ENCODE data around the gene NOG. TPM values are rescaled to one million over a fixed set of nuclear protein-coding genes. Genes with fewer than 3 reads are reported as not detected.

NOG gene
- total RNA-seq, 5 donors from 2014 or later (not counting 1 experiment from before 2014, with no cell fraction given) = 9.2 to 82.3 (median 64.6) TPM

- POLR2A ChIA-PET = interaction anchor here in 1 of 2 donors (0.5 kb wide), 1 partner anchor 16 kb away, joined by 3 read pairs; no protein-coding TSS in a partner anchor
- Histone ChIP-seq H3K4me3 (ENCODE audit: control insufficient read depth in 1 of 2, extremely low read depth in 1 of 2, low read length in 1 of 2) (no peak overlapping the region), H3K36me3 (ENCODE audit: control insufficient read depth in 2 of 2, extremely low read depth in 1 of 2, insufficient read depth in 1 of 2, low read length in 1 of 2) (no peaks in the 10 kb centered on the region), H3K4me1 (ENCODE audit: control insufficient read depth in 1 of 2, extremely low read depth in 1 of 2, insufficient read depth in 2 of 2, low read length in 2 of 2) (peaks cover 56 to 84% of the 10 kb centered on the region in 2 experiments), H3K27me3 (replicated peaks in 1 of 2; ENCODE audit: control insufficient read depth in 2 of 2, extremely low read depth in 1 of 2, insufficient read depth in 2 of 2, low read length in 1 of 2) (peaks cover 0 to 49% of the 10 kb centered on the region in 2 experiments), H3K27ac (ENCODE audit: low read length) (no peak overlapping the region), H3K9me3 (no peaks in the 10 kb centered on the region)
- Mint-ChIP-seq H3K9me3 (no peaks in the 10 kb centered on the region), H3K27me3 (peaks cover 5 to 32% of the 10 kb centered on the region in 2 donors), H3K4me3 (peak overlapping the region; percentile 36 to 94 (median 67)), H3K4me1 (peaks cover 72 to 80% (median 74%) of the 10 kb centered on the region in 3 donors), H3K27ac (peak overlapping the region; percentile 98 to 99), H3K36me3 (no peaks in the 10 kb centered on the region)
- CTCF ChIA-PET = interaction anchor here (0.7 to 1.1 kb wide), 4 partner anchors 28 to 181 kb away, joined by 3 to 5 read pairs (median 4); no protein-coding TSS in a partner anchor
- DNase-seq = peak in 25 of 35 experiments; percentile 24 to 68 (median 45)
- 30% methylated on average over 4 of the region's 4 CpGs for WGBS (ENCODE audit: insufficient coverage)
- ATAC-seq (replicated peaks in 1 of 4) = peak; percentile 32 to 46 (median 40)
Observed at GRCh38 chr17:56599088-56599487, 5.6 kb downstream of the NOG start.

GRCh38 chr17:56599566-56599965, 6.1 kb downstream of the NOG start:
- Mint-ChIP-seq H3K9me3 (no peaks in the 10 kb centered on the region), H3K27me3 (peaks cover 5 to 32% of the 10 kb centered on the region in 2 donors), H3K27ac (peak overlapping the region; percentile 98 to 99), H3K4me3 (peak overlapping the region; percentile 4 to 94 (median 21)), H3K36me3 (no peaks in the 10 kb centered on the region), H3K4me1 (peaks cover 77 to 85% (median 79%) of the 10 kb centered on the region in 3 donors)
- Histone ChIP-seq H3K9me3 (no peaks in the 10 kb centered on the region), H3K27ac (ENCODE audit: low read length) (no peak overlapping the region), H3K4me1 (ENCODE audit: control insufficient read depth in 1 of 2, extremely low read depth in 1 of 2, insufficient read depth in 2 of 2, low read length in 2 of 2) (peaks cover 57 to 84% of the 10 kb centered on the region in 2 experiments), H3K27me3 (replicated peaks in 1 of 2; ENCODE audit: control insufficient read depth in 2 of 2, extremely low read depth in 1 of 2, insufficient read depth in 2 of 2, low read length in 1 of 2) (peaks cover 0 to 44% of the 10 kb centered on the region in 2 experiments), H3K4me3 (ENCODE audit: control insufficient read depth in 1 of 2, extremely low read depth in 1 of 2, low read length in 1 of 2) (peak overlapping the region in 1 of 2 donors; percentile 17), H3K36me3 (ENCODE audit: control insufficient read depth in 2 of 2, extremely low read depth in 1 of 2, insufficient read depth in 1 of 2, low read length in 1 of 2) (no peaks in the 10 kb centered on the region)
- peak; percentile 14 to 37 (median 17) for ATAC-seq (replicated peaks in 1 of 4)
- ChIA-PET CTCF (interaction anchor here (1.1 kb wide), 3 partner anchors 54 to 180 kb away, joined by 3 to 5 read pairs (median 4); no protein-coding TSS in a partner anchor), POLR2A (interaction anchor here in 1 of 2 donors (0.5 kb wide), 1 partner anchor 71 kb away, joined by 3 read pairs; no protein-coding TSS in a partner anchor)
- peak in 11 of 35 experiments; percentile 9 to 50 (median 22) for DNase-seq
- 50% methylated on average over 1 of the region's 1 CpG for WGBS (ENCODE audit: insufficient coverage)

- H3K4me1 Mint-ChIP-seq = peaks cover 76 to 88% (median 85%) of the 10 kb centered on the region in 3 donors
- peak overlapping the region; percentile 41 for H3K27ac ChIP-seq (ENCODE audit: low read length)
- peaks cover 0 to 40% of the 10 kb centered on the region in 2 experiments for H3K27me3 ChIP-seq (replicated peaks in 1 of 2; ENCODE audit: control insufficient read depth in 2 of 2, extremely low read depth in 1 of 2, insufficient read depth in 2 of 2, low read length in 1 of 2)
- POLR2A ChIA-PET = interaction anchor here in 1 of 2 donors (0.5 kb wide), 1 partner anchor 71 kb away, joined by 3 read pairs; no protein-coding TSS in a partner anchor
- no peak for ATAC-seq (replicated peaks in 1 of 4)
- peak overlapping the region in 1 of 3 donors; percentile 94 for H3K4me3 Mint-ChIP-seq
- H3K36me3 Mint-ChIP-seq = no peaks in the 10 kb centered on the region
- no peaks in the 10 kb centered on the region for H3K9me3 Mint-ChIP-seq
- peak overlapping the region; percentile 98 to 99 for H3K27ac Mint-ChIP-seq
- no peak overlapping the region for H3K4me3 ChIP-seq (ENCODE audit: control insufficient read depth in 1 of 2, extremely low read depth in 1 of 2, low read length in 1 of 2)
- DNase-seq = no peak
- peaks cover 5 to 27% of the 10 kb centered on the region in 2 donors for H3K27me3 Mint-ChIP-seq
- H3K36me3 ChIP-seq (ENCODE audit: control insufficient read depth in 2 of 2, extremely low read depth in 1 of 2, insufficient read depth in 1 of 2, low read length in 1 of 2) = no peaks in the 10 kb centered on the region
- no peaks in the 10 kb centered on the region for H3K9me3 ChIP-seq
- WGBS (ENCODE audit: insufficient coverage) = 100% methylated on average over 1 of the region's 1 CpG
- H3K4me1 ChIP-seq (ENCODE audit: control insufficient read depth in 1 of 2, extremely low read depth in 1 of 2, insufficient read depth in 2 of 2, low read length in 2 of 2) = peaks cover 59 to 88% of the 10 kb centered on the region in 2 experiments
- CTCF ChIA-PET = interaction anchor here in 1 of 2 donors (0.6 kb wide), 1 partner anchor 9 kb away, joined by 3 read pairs; no protein-coding TSS in a partner anchor
Observed at GRCh38 chr17:56600256-56600655, 6.8 kb downstream of the NOG start.

GRCh38 chr17:56601591-56601990, 8.1 kb downstream of the NOG start:
- H3K9me3 Mint-ChIP-seq = no peaks in the 10 kb centered on the region
- ChIA-PET POLR2A (no interaction called here), CTCF (no interaction called here)
- peak overlapping the region; percentile 98 to 99 for H3K27ac Mint-ChIP-seq
- no CpG with 5 or more reads among the region's 1 CpG for WGBS (ENCODE audit: insufficient coverage)
- H3K27me3 ChIP-seq (replicated peaks in 1 of 2; ENCODE audit: control insufficient read depth in 2 of 2, extremely low read depth in 1 of 2, insufficient read depth in 2 of 2, low read length in 1 of 2) = peaks cover 0 to 29% of the 10 kb centered on the region in 2 experiments
- peaks cover 5 to 21% of the 10 kb centered on the region in 2 donors for H3K27me3 Mint-ChIP-seq
- H3K27ac ChIP-seq (ENCODE audit: low read length) = peak overlapping the region; percentile 68
- H3K4me3 ChIP-seq (ENCODE audit: control insufficient read depth in 1 of 2, extremely low read depth in 1 of 2, low read length in 1 of 2) = no peak overlapping the region
- no peaks in the 10 kb centered on the region for H3K9me3 ChIP-seq
- H3K4me3 Mint-ChIP-seq = peak overlapping the region in 1 of 3 donors; percentile 94
- H3K4me1 Mint-ChIP-seq = peaks cover 71 to 91% (median 87%) of the 10 kb centered on the region in 3 donors
- no peaks in the 10 kb centered on the region for H3K36me3 ChIP-seq (ENCODE audit: control insufficient read depth in 2 of 2, extremely low read depth in 1 of 2, insufficient read depth in 1 of 2, low read length in 1 of 2)
- H3K4me1 ChIP-seq (ENCODE audit: control insufficient read depth in 1 of 2, extremely low read depth in 1 of 2, insufficient read depth in 2 of 2, low read length in 2 of 2) = peaks cover 59 to 84% of the 10 kb centered on the region in 2 experiments
- H3K36me3 Mint-ChIP-seq = no peaks in the 10 kb centered on the region
- DNase-seq = no peak
- ATAC-seq (replicated peaks in 1 of 4) = no peak

- POLR2A ChIA-PET = interaction anchor here in 1 of 2 donors (1.4 kb wide), 1 partner anchor 27 kb away, joined by 3 read pairs; no protein-coding TSS in a partner anchor
- Mint-ChIP-seq H3K4me1 (peaks cover 66 to 83% (median 81%) of the 10 kb centered on the region in 3 donors), H3K27ac (peak overlapping the region; percentile 98 to 99), H3K4me3 (peak overlapping the region in 1 of 3 donors; percentile 94), H3K27me3 (peaks cover 0 to 17% of the 10 kb centered on the region in 2 donors), H3K36me3 (no peaks in the 10 kb centered on the region), H3K9me3 (no peaks in the 10 kb centered on the region)
- CTCF ChIA-PET = interaction anchor here (0.5 to 1.6 kb wide), 5 partner anchors 8 to 655 kb away, joined by 3 to 6 read pairs (median 3); partner anchors contain the start of gene NOG (in 1 of the 2)
- Histone ChIP-seq H3K4me1 (ENCODE audit: control insufficient read depth in 1 of 2, extremely low read depth in 1 of 2, insufficient read depth in 2 of 2, low read length in 2 of 2) (peaks cover 59 to 76% of the 10 kb centered on the region in 2 experiments), H3K4me3 (ENCODE audit: control insufficient read depth in 1 of 2, extremely low read depth in 1 of 2, low read length in 1 of 2) (no peak overlapping the region), H3K9me3 (no peaks in the 10 kb centered on the region), H3K27ac (ENCODE audit: low read length) (peak overlapping the region; percentile 68), H3K36me3 (ENCODE audit: control insufficient read depth in 2 of 2, extremely low read depth in 1 of 2, insufficient read depth in 1 of 2, low read length in 1 of 2) (no peaks in the 10 kb centered on the region), H3K27me3 (replicated peaks in 1 of 2; ENCODE audit: control insufficient read depth in 2 of 2, extremely low read depth in 1 of 2, insufficient read depth in 2 of 2, low read length in 1 of 2) (peaks cover 0 to 22% of the 10 kb centered on the region in 2 experiments)
- 36% methylated on average over 5 of the region's 8 CpGs for WGBS (ENCODE audit: insufficient coverage)
- ATAC-seq (replicated peaks in 1 of 4) (peak; percentile 82 to 89 (median 84)), DNase-seq (peak in 34 of 35 experiments; percentile 22 to 85 (median 66))
Observed at GRCh38 chr17:56602292-56603130, 9.0 kb downstream of the NOG start.

Measured in T-cell (primary cell).